KMS-11 (cell line): ENCODE results near the gene GTF3C6.

Experiments
- H2AFZ ChIP-seq: fragments of 200-600 bp; sonication (generic); 2 replicates; pipeline ENCODE4 v1.6.1; 2016; ENCODE audit warnings: antibody characterized with exemption, mixed run types, low read depth
- H3K27ac ChIP-seq: fragments of 200-600 bp; sonication (generic); 2 replicates; pipeline ENCODE4 v1.6.1; 2016; ENCODE audit warnings: mild to moderate bottlenecking, mixed run types
- H3K27me3 ChIP-seq: fragments of 200-600 bp; sonication (generic); 2 replicates; pipeline ENCODE4 v1.6.1; 2017; ENCODE audit warnings: mild to moderate bottlenecking, low read depth, mixed run types, moderate library complexity; ENCODE audit not compliant: insufficient read depth
- H3K36me3 ChIP-seq: fragments of 200-600 bp; sonication (generic); 2 replicates; pipeline ENCODE4 v1.6.1; 2017; ENCODE audit warnings: mild to moderate bottlenecking, mixed run types; ENCODE audit not compliant: insufficient read depth
- H3K4me1 ChIP-seq: fragments of 200-600 bp; sonication (generic); 2 replicates; pipeline ENCODE4 v1.6.1; 2016; ENCODE audit warnings: mild to moderate bottlenecking, low read depth, mixed run types; ENCODE audit not compliant: poor library complexity, severe bottlenecking
- H3K4me2 ChIP-seq: fragments of 200-600 bp; sonication (generic); 2 replicates; pipeline ENCODE4 v1.7.0; 2016; ENCODE audit warnings: mild to moderate bottlenecking, mixed run types
- H3K4me3 ChIP-seq: fragments of 200-600 bp; sonication (generic); IDR thresholded peaks from 2 replicates; pipeline ENCODE4 v1.6.1; 2017; ENCODE audit warnings: low read depth, low read length, mixed read lengths; ENCODE audit not compliant: insufficient read depth
- H3K79me2 ChIP-seq: fragments of 200-600 bp; sonication (generic); 2 replicates; pipeline ENCODE4 v1.6.1; 2016; ENCODE audit warnings: low read depth, mixed run types; ENCODE audit not compliant: insufficient read depth
- H3K9ac ChIP-seq: fragments of 200-600 bp; sonication (generic); 2 replicates; pipeline ENCODE4 v1.6.1; 2016; ENCODE audit warnings: mild to moderate bottlenecking, mixed run types
- H4K20me1 ChIP-seq: fragments of 200-600 bp; sonication (generic); 2 replicates; pipeline ENCODE4 v1.6.1; 2016; ENCODE audit warnings: mild to moderate bottlenecking, mixed run types; ENCODE audit not compliant: insufficient read depth
- TF ChIP-seq, protein P1 (sequence below): fragments of 200-600 bp; sonication (generic); conservative IDR thresholded peaks from 2 replicates; pipeline ENCODE4 v1.6.1; 2017; ENCODE audit warnings: low read depth, mild to moderate bottlenecking, antibody characterized with exemption, low read length, moderate library complexity, mixed read lengths

The GTF3C6 gene, protein sequence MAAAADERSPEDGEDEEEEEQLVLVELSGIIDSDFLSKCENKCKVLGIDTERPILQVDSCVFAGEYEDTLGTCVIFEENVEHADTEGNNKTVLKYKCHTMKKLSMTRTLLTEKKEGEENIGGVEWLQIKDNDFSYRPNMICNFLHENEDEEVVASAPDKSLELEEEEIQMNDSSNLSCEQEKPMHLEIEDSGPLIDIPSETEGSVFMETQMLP

GRCh38 chr6:110958329-110959192 is at the start of gene GTF3C6:
GTF3C6 (plus strand) TSS chr6:110958706; CDS start chr6:110958770, 64 bp downstream.
- Histone ChIP-seq H3K79me2 (no peaks in the 10 kb centered on the region), H4K20me1 (no peaks in the 10 kb centered on the region), H3K9ac (peak within 1 kb of the TSS; percentile 100), H2AFZ (peak within 1 kb of the TSS; percentile 92), H3K27me3 (no peaks in the 10 kb centered on the region), H3K36me3 (no peaks in the 10 kb centered on the region), H3K4me2 (peak within 1 kb of the TSS; percentile 84), H3K4me3 (no peak within 1 kb of the TSS), H3K4me1 (peaks cover 4% of the 10 kb centered on the region), H3K27ac (peak within 1 kb of the TSS; percentile 97)
- TF ChIP-seq, protein P1, sequence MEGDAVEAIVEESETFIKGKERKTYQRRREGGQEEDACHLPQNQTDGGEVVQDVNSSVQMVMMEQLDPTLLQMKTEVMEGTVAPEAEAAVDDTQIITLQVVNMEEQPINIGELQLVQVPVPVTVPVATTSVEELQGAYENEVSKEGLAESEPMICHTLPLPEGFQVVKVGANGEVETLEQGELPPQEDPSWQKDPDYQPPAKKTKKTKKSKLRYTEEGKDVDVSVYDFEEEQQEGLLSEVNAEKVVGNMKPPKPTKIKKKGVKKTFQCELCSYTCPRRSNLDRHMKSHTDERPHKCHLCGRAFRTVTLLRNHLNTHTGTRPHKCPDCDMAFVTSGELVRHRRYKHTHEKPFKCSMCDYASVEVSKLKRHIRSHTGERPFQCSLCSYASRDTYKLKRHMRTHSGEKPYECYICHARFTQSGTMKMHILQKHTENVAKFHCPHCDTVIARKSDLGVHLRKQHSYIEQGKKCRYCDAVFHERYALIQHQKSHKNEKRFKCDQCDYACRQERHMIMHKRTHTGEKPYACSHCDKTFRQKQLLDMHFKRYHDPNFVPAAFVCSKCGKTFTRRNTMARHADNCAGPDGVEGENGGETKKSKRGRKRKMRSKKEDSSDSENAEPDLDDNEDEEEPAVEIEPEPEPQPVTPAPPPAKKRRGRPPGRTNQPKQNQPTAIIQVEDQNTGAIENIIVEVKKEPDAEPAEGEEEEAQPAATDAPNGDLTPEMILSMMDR = no peak

GRCh38 chr6:110930781-110931180 is 27.7 kb upstream of the GTF3C6 start:
- TF ChIP-seq, protein P1 = no peak
- H2AFZ ChIP-seq = no peak overlapping the region
- H3K27me3 ChIP-seq = no peaks in the 10 kb centered on the region
- no peak overlapping the region for H3K4me3 ChIP-seq
- no peaks in the 10 kb centered on the region for H3K36me3 ChIP-seq
- no peaks in the 10 kb centered on the region for H4K20me1 ChIP-seq
- no peak overlapping the region for H3K27ac ChIP-seq
- no peaks in the 10 kb centered on the region for H3K4me1 ChIP-seq
- H3K4me2 ChIP-seq = no peak overlapping the region
- H3K9ac ChIP-seq = no peak overlapping the region
- no peaks in the 10 kb centered on the region for H3K79me2 ChIP-seq

- TF ChIP-seq, protein P1 = no peak
- H3K4me2 ChIP-seq = no peak overlapping the region
- no peak overlapping the region for H3K9ac ChIP-seq
- H3K79me2 ChIP-seq = no peaks in the 10 kb centered on the region
- no peaks in the 10 kb centered on the region for H3K27me3 ChIP-seq
- no peak overlapping the region for H2AFZ ChIP-seq
- no peaks in the 10 kb centered on the region for H3K36me3 ChIP-seq
- no peaks in the 10 kb centered on the region for H4K20me1 ChIP-seq
- no peaks in the 10 kb centered on the region for H3K4me1 ChIP-seq
- H3K4me3 ChIP-seq = no peak overlapping the region
- H3K27ac ChIP-seq = no peak overlapping the region
Measured at GRCh38 chr6:110933912-110934311, 24.6 kb upstream of the GTF3C6 start.

- no peaks in the 10 kb centered on the region for H3K4me1 ChIP-seq
- H3K79me2 ChIP-seq = no peaks in the 10 kb centered on the region
- TF ChIP-seq, protein P1 = no peak
- no peak overlapping the region for H3K9ac ChIP-seq
- H3K4me3 ChIP-seq = no peak overlapping the region
- no peak overlapping the region for H3K4me2 ChIP-seq
- H4K20me1 ChIP-seq = no peaks in the 10 kb centered on the region
- no peak overlapping the region for H2AFZ ChIP-seq
- no peaks in the 10 kb centered on the region for H3K27me3 ChIP-seq
- no peaks in the 10 kb centered on the region for H3K36me3 ChIP-seq
- H3K27ac ChIP-seq = no peak overlapping the region
Measured at GRCh38 chr6:110934381-110934898, 24.1 kb upstream of the GTF3C6 start.
